WI38 (cell line): ENCODE results near the gene COLQ.

Experiments
- H3K4me3 ChIP-seq: 2 replicates; pipeline ENCODE4 v1.5.1; 2011; ENCODE audit warnings: low read depth, mild to moderate bottlenecking, control low read depth, low read length
- CTCF ChIP-seq: IDR thresholded peaks from 2 replicates; pipeline ENCODE4 v1.5.1; 2012; ENCODE audit warnings: low read depth, mild to moderate bottlenecking, control low read depth, low read length

Gene COLQ

GRCh38 chr3:15551902-15552301 is 30.4 kb upstream of the COLQ start:
- no peak for TF ChIP-seq CTCF
- H3K4me3 ChIP-seq = no peak overlapping the region

- no peak overlapping the region for H3K4me3 ChIP-seq
- TF ChIP-seq CTCF = no peak
Observed at GRCh38 chr3:15549846-15550245, 28.3 kb upstream of the COLQ start.

GRCh38 chr3:15542614-15543013 is 21.1 kb upstream of the COLQ start:
- no peak overlapping the region for H3K4me3 ChIP-seq
- TF ChIP-seq CTCF = no peak

GRCh38 chr3:15541371-15541770 is 19.9 kb upstream of the COLQ start:
- no peak overlapping the region for H3K4me3 ChIP-seq
- no peak for TF ChIP-seq CTCF

- TF ChIP-seq CTCF = no peak
- H3K4me3 ChIP-seq = no peak overlapping the region
Observed at GRCh38 chr3:15539066-15539465, 17.6 kb upstream of the COLQ start.

GRCh38 chr3:15538345-15538744 is 16.8 kb upstream of the COLQ start:
- no peak overlapping the region for H3K4me3 ChIP-seq
- no peak for TF ChIP-seq CTCF

- no peak for TF ChIP-seq CTCF
- H3K4me3 ChIP-seq = no peak overlapping the region
Observed at GRCh38 chr3:15536856-15537255, 15.3 kb upstream of the COLQ start.
